Activated T-cell treated with anti-CD3 and anti-CD28 coated beads, Interleukin-2, amount 50 U/mL, for 1 hour (primary cell): ENCODE data around the gene EPN1.

ENCODE experiments used
- DNase-seq: peaks from one replicate; pipeline ENCODE4 v3.0.0-alpha.2; 2020

EPN1 gene

DNA sequence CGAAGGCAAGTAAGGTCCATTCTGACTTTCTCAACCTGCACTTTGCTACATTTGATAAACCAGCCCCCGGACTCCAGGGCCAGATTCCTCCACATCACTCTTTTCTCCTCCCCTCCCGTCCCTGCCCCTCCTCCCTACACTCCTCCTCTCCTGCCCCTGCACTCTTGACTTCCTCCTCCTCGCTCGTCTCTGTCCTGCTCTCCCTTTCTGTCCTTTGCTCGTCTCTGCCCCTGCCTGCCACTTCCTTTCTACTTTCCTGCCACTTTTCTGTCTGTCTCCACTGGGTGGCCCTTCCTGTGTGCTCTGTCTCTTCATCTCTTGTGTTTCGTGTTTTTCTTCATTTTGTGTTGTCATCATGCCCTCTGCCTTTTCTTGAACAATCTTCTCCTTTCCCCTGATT is 13.2 kb upstream of the EPN1 start:
- DNase-seq: no peak

- no peak for DNase-seq
These were observed 11.0 kb upstream of the EPN1 start for GRCh38 chr19:55663846-55664536.

- no peak for DNase-seq
These were observed 8.6 kb upstream of the EPN1 start for GRCh38 chr19:55666343-55667005.

DNA sequence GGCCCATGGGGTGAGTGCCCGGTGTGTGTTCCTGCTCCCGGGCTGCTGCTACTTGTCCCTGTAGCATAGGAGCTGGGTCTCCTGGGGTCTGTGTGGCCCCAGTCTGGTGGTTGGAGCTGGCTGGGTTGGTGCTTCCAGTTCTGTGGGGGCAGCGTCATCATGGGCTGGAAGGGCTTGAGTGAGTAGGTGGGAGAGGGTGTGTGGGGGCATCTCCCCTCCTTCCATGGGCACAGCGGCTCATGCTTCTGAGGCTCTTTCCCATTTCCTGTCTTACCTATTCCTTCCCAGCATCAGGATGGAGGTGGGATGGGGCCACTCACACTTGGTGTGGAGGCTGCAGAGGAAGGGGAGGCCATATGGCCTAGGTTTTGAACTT is 8.0 kb upstream of the EPN1 start:
- DNase-seq: no peak

DNA sequence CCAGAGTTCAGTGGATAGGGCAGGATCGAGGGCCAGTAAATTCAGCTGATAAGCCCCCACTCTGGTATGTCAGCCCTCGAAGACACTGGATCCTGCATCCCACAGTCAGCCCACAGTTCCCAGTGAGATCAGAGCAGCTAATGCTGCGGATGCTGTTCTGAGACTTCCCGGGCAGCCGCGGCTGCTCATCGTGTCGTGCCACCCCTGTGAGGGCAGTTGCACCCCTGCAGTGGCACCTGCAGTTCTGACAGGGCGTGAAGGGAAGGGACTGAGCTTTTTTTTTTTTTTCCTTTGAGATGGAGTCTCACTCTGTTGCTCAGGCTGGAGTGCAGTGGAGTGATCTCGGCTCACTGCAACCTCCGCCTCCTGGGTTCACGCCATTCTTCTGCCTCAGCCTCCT is 7.5 kb upstream of the EPN1 start:
- DNase-seq: no peak

- DNase-seq: no peak
These were observed 7.1 kb upstream of the EPN1 start for GRCh38 chr19:55667958-55668357.

DNA sequence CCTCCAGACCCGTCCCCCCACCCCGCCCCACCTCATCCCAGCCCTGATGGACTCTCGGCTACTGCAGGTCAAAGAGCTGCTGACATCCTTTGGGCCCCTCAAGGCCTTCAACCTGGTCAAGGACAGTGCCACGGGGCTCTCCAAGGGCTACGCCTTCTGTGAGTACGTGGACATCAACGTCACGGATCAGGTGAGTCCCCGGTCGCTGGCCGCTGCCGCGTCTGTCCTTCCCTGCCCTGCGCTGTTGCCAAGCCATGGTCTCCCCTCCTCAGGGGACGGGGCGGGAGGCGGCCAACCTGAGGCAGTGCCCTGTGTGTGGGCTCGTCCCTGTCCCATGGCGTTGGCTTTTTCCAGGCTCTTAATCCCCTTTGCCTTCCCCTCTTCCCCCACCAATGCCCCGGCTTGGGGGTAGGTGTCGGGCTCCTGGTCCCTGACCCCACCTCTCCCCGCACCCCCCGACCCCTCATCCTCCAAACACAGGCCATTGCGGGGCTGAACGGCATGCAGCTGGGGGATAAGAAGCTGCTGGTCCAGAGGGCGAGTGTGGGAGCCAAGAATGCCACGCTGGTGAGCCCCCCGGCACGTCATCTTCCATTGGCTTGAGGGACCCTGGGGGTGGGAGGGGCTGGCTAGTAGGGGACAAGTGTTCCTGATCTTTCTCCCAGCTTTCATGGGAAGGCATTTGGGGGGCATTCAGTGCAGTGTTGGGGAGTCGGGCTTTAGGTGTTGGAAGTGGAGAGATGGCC is 6.2 kb upstream of the EPN1 start:
- DNase-seq: no peak

DNA sequence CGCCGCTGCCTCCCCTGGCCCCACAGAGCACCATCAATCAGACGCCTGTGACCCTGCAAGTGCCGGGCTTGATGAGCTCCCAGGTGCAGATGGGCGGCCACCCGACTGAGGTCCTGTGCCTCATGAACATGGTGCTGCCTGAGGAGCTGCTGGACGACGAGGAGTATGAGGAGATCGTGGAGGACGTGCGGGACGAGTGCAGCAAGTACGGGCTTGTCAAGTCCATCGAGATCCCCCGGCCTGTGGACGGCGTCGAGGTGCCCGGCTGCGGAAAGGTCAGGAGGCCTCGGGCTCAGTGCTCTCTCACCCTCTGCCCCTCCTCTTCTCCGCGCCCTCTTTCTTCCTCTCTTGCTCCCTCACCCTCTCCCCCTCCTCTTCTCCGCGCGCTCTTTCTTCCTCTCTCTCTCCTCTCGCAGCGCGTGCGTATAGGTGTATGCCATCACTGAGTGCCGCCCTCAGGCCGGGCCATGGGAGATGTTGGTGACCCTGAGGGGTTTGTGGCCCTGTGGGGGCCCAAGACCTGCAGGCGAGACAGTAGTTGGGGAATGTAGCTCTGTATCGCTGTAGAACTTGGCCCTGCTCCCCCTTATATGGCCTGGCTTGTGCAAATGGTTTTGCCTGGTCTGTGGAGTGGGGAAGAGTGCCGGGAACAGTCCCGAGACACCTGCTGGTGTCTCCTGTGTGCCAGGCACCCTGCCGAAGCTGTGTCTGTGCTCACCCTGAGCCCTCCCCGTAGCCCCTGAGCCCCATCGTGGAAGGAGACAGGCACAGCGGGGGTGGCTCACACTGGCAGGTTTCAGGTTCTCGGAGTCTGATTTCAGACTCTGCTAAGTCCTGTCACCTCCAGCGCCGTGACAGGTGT is 5.4 kb upstream of the EPN1 start:
- DNase-seq: no peak

DNA sequence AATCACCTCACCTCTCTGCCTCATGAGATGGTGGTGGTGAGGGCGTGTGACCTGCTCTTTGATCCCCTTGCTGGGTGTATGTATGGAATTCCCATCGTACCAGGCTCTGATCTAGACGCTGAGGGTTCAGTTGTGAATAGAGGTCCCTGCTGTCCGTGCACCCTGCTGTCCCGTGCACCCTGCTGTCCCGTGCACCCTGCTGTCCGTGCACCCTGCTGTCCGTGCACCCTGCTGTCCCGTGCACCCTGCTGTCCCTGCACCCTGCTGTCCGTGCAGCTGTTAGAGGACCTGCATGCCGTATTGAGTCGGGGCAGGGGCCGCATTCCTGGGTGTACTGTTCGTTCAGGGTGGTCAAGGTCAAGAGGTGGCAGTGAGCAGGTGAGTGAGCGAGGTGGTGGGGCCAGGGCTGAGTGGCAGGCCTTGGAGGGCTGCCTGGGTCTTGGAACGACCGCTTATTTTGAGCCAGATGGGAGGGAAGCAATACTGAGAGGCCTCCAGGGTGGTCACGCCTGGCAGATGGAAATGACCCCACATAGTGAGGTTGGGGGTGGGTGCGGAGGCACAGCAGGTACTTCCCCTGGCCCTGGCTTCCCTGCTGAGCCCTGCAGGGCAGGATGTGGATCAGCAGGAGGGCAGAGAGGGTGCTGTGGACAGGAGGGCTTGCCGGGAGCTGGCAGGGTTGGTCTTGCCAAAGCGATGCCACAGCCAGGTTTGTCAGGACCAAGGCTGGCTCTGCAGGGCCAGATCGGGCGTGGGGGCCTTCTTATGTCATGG is 4.6 kb upstream of the EPN1 start:
- no peak for DNase-seq

GRCh38 chr19:55671054-55671378 is 4.0 kb upstream of the EPN1 start:
- DNase-seq: no peak

GRCh38 chr19:55672418-55672817 is 2.6 kb upstream of the EPN1 start:
- no peak for DNase-seq

DNA sequence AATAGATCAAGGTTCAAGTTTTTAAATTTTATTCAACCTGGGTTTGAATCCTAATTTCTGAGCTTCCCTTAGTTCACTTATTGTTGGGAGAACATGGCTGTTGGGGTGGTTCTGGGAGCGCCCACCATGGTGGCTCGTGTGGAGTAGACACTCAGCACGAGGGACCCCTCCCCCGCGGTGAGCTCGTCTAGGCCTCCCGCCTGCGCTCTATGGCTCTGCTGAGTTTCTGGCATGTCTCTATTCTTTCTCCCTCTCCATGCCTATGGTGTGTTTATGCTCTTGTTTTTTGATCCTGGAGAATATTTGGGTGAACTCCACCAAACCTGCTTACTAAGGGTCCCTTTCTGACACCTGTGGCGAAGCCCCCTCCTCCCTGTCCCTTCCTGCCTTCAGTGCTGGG is 1.6 kb upstream of the EPN1 start:
- DNase-seq: no peak

DNA sequence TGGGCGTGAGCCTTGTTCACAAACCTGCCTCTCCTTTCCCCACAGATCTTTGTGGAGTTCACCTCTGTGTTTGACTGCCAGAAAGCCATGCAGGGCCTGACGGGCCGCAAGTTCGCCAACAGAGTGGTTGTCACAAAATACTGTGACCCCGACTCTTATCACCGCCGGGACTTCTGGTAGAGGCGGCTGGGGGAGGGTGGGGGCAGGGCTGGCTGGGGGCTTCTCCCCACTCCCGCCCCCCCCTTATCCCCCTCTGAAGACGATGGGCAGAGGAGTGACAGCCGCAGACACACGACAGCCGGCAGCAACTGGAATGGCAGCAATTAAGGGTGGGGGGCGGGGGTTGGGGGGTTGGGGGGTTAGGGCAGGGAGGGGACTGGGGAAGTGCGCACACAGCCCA is 1.1 kb upstream of the EPN1 start:
- DNase-seq: no peak

GRCh38 chr19:55674459-55674840 is 576 bp upstream of the EPN1 start:
- DNase-seq: no peak

- DNase-seq: no peak
These were observed 782 bp downstream of the EPN1 start for GRCh38 chr19:55675661-55676354.

DNA sequence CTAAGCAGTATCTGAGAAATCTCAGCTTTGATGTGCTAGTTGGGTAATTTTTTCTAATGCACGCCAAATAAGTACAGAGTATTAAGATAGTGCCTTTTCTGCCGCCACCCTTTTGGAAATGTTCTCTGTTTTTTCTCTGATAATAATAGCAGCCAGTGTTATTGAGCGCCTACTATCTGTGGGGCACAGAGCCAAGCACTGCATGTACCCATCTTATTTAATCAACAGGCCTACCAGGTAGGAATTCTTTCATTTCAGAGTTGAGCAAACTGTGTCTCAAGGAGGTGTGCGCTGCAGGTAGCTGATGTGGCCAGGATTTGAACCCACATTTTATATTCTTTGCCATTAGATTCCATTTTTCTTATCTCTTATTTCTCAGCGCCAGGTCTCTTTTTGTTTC is 1.4 kb downstream of the EPN1 start:
- DNase-seq: no peak

DNA sequence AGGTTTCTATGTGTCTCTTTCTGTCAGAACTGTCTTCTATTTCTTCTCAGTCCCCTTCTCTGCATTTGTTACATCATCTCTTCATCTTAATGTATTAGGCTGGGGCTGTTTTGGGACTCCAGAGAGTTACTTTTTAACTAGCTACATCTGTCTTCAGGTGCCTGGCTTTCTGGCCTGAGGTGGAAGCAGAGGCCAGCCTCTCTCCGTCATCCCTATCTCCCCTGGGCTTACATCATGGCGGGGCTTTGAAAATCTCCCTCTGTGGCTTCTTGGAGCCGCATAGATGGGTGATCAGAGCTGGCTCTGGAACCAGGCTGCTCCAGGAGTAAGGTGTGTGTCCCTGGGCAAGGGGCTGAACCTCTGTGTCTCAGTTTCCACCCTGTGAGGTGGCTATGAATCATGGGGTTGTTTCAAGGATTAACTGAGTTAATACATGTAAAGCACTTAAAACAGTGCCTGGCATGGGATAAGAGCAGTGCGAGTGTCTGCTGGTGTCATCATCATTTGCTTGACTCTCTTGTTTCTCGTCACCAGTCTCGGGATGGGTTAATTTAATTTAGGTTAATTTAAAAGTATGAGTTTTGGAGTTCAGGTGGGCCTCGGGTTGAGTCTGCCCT is 2.0 kb downstream of the EPN1 start:
- DNase-seq: no peak

- no peak for DNase-seq
These were observed 2.6 kb downstream of the EPN1 start for GRCh38 chr19:55677572-55678028.

DNA sequence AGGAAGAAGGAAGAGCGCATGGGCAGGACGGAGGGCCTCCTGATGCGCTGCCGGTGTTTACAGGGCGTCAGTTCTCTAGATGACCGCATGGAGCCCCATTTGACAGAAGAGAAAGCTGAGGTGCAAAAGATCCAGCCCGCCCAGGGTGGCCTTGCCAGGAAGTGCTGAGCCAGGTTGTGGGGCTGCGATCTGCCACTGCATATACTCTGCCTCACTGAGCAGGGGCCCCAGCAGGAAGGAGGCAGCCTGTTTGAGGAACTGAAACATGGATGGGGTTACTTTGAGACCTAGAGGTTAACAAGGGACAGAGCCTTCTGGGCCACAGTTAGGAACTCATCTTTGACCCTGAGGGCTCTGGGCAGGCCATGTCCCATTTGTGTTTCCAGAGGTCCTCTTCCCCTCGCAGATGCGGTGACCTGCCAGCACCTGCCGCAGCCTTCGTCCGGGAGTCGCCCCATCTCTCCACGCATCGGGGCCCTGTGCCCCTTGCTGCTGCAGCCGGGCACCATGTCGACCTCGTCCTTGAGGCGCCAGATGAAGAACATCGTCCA is 3.2 kb downstream of the EPN1 start:
- no peak for DNase-seq

GRCh38 chr19:55679343-55680257 is 4.6 kb downstream of the EPN1 start:
- no peak for DNase-seq
